ENCODE measurements around the gene MMP26.
"Not testable (repeated sequence)": the region's sequence is repeated elsewhere in the genome, so short reads cannot be mapped to it uniquely, and the experiment has no call there.

MMP26 gene

GRCh38 chr11:4704054-4704789, at the start of gene MMP26:
TSS of gene MMP26 (plus strand) at chr11:4704784.
- no peak for DNase-seq

- no peak for DNase-seq
Measured at GRCh38 chr11:4658629-4659445, 45.7 kb upstream of the MMP26 start.

- DNase-seq: no peak
Measured at GRCh38 chr11:4662876-4663275, 41.7 kb upstream of the MMP26 start.

- DNase-seq: no peak
Measured at GRCh38 chr11:4664183-4664582, 40.4 kb upstream of the MMP26 start.

GRCh38 chr11:4664786-4665185, 39.8 kb upstream of the MMP26 start:
- DNase-seq: no peak

GRCh38 chr11:4665424-4665823, 39.2 kb upstream of the MMP26 start:
- no peak for DNase-seq

GRCh38 chr11:4671741-4672140, 32.8 kb upstream of the MMP26 start:
- no peak for DNase-seq

- no peak for DNase-seq
Measured at GRCh38 chr11:4672470-4672869, 32.1 kb upstream of the MMP26 start.

- DNase-seq: no peak
Measured at GRCh38 chr11:4673781-4674180, 30.8 kb upstream of the MMP26 start.

GRCh38 chr11:4677948-4678347, 26.6 kb upstream of the MMP26 start:
- no peak for DNase-seq

- DNase-seq: no peak
Measured at GRCh38 chr11:4680341-4680740, 24.2 kb upstream of the MMP26 start.

GRCh38 chr11:4682623-4683419, 21.8 kb upstream of the MMP26 start:
- DNase-seq: no peak

GRCh38 chr11:4684631-4685285, 19.8 kb upstream of the MMP26 start:
- no peak for DNase-seq

GRCh38 chr11:4695442-4695841, 9.1 kb upstream of the MMP26 start:
- DNase-seq: no peak

GRCh38 chr11:4697585-4697984, 7.0 kb upstream of the MMP26 start, which contains the start of gene OR51E2:
TSS of gene OR51E2 (minus strand) at chr11:4697853. CDS start at chr11:4682711, 15,142 bp downstream.
- no peak for DNase-seq

GRCh38 chr11:4699697-4700435, 4.7 kb upstream of the MMP26 start:
- peak in 1 of 2 donors; percentile 1 for DNase-seq

GRCh38 chr11:4700436-4700820, 4.2 kb upstream of the MMP26 start:
- DNase-seq: no peak

- no peak for DNase-seq
Measured at GRCh38 chr11:4704790-4705334, 278 bp downstream of the MMP26 start.

- no peak for DNase-seq
Measured at GRCh38 chr11:4713241-4713640, 8.7 kb downstream of the MMP26 start.

GRCh38 chr11:4714300-4714699, 9.7 kb downstream of the MMP26 start:
- DNase-seq: no peak

- not testable (repeated sequence) for DNase-seq
Measured at GRCh38 chr11:4722616-4723534, 18.3 kb downstream of the MMP26 start.

Measured in CD4-positive, alpha-beta T cell treated with Interferon alpha-2 for 1 hour (primary cell).